Measurements from ENCODE around the gene ZNF282.
A peak's percentile ranks its signal among the peaks of the same experiment; 100 is the strongest.

Gene ZNF282
- 20.0 to 26.4 reads per million in 2 donors for total RNA-seq

DNA sequence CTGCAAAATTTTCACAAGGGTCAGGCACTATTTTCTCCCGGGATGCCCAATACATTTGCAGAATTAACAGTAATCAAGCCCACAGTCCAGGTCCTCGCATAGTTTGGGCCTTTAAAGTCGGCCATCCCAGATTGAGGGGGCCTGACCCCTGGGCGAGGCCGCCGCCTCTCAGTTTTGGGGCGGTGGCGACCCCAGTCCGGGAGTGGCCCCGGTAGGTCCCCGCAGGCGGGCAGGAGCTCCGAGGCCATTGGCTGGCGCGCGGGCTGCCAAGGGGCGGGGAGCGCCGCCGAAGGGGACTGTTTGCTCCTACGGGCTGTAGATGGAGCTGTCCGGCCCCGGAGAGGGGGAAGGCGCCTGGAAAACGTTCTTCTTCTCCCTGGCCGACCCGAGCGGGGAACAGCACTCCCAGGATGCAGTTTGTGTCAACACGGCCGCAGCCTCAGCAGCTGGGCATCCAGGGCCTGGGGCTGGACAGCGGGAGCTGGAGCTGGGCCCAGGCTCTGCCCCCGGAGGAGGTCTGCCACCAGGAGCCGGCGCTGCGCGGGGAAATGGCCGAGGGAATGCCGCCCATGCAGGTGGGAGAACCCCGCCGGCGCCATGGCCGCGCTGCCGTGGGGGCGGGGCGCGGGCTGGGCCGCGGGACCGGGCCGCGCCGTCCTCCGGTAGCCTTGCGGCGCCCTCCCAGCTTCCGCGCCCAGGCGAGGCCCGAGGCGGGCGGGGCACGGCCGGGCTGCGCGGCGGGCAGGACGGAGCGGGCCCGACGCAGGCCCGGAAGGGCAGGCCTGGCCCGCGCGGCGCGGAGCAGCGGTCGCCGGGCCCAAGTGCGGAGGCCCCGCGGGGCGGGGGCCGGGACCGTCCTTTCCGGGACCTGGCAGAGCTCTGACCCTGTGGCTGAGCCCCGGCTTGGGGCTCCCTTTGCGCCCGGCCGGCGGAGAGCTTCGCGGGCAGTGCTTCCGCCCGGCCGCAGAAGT lies at the start of gene ZNF282:
TSS of gene ZNF282 (plus strand) at position 367 of the 971 bp plus-strand sequence. CDS start at position 411, 44 bp downstream.
- peak; percentile 32 to 81 (median 62) for DNase-seq

DNA sequence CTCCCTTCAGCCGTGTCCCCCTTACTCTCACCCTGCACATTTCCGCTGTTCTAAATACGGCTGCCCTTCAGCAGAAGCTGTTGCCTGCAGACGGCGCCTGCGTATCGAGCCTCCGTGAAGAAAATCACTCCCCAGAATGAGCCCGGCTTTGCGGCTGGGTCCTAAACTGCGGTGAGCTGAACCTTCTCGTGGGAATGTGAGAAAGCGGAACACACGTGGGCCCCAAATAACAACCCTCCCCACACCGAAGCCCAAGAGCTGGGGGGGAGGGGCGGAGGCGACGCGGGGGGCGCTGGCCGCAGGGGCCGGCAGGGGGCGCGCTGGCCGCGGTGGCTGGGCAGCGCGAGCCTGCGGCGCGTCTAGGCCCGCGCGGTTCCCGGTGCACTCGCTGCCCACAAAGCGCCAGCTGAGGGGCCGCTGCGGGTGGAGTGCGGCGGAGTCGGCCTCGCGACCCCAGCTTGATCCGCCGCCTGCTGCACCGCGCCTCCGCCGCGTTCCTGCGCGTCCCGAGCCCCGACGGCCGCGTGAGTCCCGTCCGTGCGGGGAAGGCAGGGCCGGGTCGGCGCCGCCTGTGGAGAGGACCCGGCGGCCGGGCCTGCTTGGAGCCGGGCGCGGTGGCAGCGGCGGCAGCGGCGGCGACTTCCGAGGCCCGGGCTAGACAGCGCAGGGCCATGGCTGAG lies 48.1 kb upstream of the ZNF282 start, which contains the start of gene ZNF398:
TSS of gene ZNF398 (plus strand) at position 382 of the 680 bp plus-strand sequence. CDS start at position 672, 290 bp downstream.
- peak; percentile 54 to 89 (median 70) for DNase-seq

- peak; percentile 41 to 76 (median 61) for DNase-seq
Measured at GRCh38 chr7:149147752-149148653, 47.3 kb upstream of the ZNF282 start.

GRCh38 chr7:149150981-149151380 lies 44.4 kb upstream of the ZNF282 start:
- DNase-seq: no peak

- no peak for DNase-seq
Measured at GRCh38 chr7:149153346-149153745, 42.0 kb upstream of the ZNF282 start.

GRCh38 chr7:149154056-149154455 lies 41.3 kb upstream of the ZNF282 start:
- no peak for DNase-seq

DNA sequence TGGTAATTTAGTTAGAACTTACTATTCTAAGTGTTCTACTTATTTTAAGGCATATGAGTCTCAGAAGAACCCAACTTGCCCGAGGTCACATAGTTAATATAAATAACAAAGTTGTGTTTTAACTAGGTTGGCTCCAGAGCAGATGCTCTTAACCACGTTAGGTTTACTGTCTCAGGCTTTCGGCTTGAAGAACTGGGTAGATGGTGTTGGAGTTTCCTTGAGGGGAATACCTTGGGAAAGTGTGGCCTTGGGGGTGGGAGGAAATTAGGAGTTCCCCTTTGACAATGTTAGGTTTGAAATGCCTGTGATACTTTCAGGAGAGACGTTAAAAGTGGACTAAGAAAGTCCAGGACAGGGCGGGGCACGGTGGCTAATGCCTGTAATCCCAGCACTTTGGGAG lies 38.4 kb upstream of the ZNF282 start:
- no peak for DNase-seq

DNA sequence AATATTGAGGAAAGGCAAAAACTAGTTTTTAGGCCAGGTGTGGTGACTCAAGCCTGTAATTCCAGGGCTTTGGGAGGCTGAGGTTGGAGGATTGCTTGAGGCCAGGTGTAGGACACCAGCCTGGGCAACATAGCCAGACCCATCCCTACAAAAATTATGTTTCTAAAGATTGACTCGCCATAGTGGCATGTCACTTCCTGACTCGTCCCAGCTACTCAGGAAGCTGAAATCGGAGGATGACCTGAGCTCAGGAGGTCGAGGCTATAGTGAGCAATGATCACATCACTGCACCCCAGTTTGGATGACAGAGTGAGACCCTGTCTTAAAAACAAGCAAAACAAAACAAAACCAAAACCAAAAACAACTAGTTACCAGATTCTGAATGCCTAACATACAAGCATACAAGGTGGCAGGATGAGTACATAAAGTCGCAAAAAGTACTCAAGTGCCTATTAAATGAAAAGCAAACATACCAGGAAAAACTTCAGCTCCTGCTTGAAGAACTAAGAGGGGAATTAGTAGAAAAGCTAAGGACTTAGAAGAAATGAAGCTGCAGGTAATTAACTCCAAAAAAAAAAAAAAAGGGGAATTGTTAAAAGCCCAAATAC lies 34.0 kb upstream of the ZNF282 start:
- peak in 1 of 5 experiments; percentile 6 for DNase-seq

- no peak for DNase-seq
Measured at GRCh38 chr7:149166142-149166541, 29.2 kb upstream of the ZNF282 start.

- DNase-seq: no peak
Measured at GRCh38 chr7:149166630-149167352, 28.6 kb upstream of the ZNF282 start.

GRCh38 chr7:149171892-149172533 lies 23.3 kb upstream of the ZNF282 start:
- DNase-seq: no peak

DNA sequence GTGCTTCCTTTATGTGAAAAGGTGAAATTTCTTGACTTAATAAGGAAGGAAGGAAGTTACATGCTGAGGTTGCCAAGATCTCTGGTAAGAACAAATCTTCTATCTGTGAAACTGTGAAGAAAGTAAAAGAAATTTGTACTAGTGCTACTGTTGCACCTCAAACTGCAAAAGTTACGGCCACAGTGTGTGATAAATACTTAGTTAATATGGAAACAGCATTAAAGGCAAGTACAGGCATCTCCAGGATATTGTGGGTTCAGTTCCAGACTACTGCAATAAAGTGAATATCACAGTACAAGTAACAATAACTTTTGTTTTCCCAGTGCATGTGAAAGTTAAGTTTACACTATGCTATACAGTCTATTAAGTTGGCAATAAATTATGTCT lies 22.8 kb upstream of the ZNF282 start:
- DNase-seq: no peak

DNA sequence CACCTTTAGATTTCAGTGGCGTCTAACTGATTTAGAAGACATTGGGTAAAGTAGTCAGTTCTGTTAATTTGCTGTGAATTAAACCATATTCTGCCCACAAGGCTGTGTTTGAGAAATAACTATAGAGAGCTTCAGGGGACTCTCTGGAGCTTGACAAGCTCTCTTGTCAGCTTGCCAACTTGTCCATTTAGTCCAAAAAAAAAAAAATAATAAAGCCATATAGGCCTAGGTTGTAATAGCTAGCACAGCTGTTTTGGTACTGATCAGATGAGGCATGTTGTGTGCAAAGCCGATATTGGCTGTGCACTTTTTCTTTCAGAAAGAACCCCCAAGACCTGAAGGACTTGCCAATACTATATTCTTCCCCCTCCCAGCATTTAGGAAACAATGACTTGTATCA lies 20.2 kb upstream of the ZNF282 start:
- DNase-seq: no peak

- DNase-seq: no peak
Measured at GRCh38 chr7:149179241-149179640, 16.1 kb upstream of the ZNF282 start.

DNA sequence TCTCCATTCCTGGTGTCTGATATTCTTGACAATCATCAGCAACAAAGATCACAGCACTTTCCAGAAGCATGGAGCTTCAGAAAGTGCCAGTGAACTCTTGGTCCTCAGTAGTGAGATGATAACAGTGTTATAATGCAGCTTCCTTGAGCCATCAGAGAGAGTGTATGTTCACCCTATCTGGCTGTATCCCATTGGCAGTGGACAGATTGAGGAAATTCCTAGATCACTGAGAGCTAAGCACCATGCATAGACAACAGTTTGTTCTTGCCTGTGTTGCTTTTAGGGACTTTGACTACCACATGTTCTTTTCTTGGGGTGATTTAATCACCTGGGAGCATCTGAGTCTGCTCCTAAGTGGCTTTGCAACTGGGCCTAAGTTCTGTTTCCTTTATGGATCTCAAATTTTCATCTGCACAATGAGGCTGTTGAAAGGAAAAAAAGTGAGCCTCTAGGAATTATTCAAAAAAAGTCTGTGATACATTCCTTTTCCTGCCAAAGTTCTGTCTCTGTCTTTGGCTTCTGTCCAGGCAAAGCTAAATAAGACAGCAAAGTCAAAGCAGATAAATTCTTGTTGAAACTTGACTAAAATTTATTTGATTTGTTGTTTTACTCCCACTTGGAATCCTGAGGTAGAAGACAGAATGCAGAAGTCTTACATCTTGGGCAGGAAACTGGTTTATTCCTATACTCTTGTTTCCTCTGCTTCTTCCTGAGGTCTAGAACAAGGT lies 14.5 kb upstream of the ZNF282 start:
- DNase-seq: no peak

- no peak for DNase-seq
Measured at GRCh38 chr7:149181450-149181790, 13.9 kb upstream of the ZNF282 start.

DNA sequence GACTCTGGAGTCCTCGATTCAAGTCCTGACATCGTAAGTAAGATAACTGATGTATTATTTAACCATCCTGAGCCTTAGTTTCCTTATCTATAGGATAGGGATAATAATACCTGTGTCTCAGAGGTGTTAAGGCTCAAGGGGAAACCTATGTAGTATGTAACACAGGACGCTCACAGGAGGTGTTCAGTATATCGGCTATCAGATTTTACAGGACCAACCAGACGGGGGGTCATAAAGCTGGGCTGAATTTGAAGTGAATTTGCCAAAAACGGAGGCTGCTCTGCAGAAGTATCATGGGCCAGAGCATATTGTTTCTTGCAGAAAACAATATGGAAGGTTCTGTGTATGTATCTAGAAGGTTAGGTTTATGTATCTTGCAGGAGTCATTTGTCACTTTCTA lies 11.1 kb upstream of the ZNF282 start:
- no peak for DNase-seq

GRCh38 chr7:149188213-149188612 lies 7.1 kb upstream of the ZNF282 start:
- DNase-seq: no peak

GRCh38 chr7:149188637-149189259 lies 6.6 kb upstream of the ZNF282 start:
- no peak for DNase-seq

- no peak for DNase-seq
Measured at GRCh38 chr7:149191851-149192250, 3.5 kb upstream of the ZNF282 start.

Data from T-helper 2 cell (primary cell).